Posterior vena cava (tissue), 2 donors: ENCODE measurements around the gene MEGF10. TPM values are rescaled to one million over a fixed set of nuclear protein-coding genes. Genes with fewer than 3 reads are reported as not detected.
A peak's percentile ranks its signal among the peaks of the same experiment; 100 is the strongest.

ENCODE experiments used
- DNase-seq: peaks from one replicate; pipeline ENCODE4 v3.0.0-alpha.2; 2020; ENCODE audit warnings: low spot score
- intact Hi-C, 2 donors: fragments of 100-400 bp; cut with DNase I; formaldehyde crosslinking; loops; one replicate each; pipeline versions ENCODE4 v1.14.1 to v1.14.2; 2022 to 2023
- total RNA-seq, 2 donors: library from RNA; stranded (reverse); fragmentation: NEBNext Ultra II Directional; extraction: Animal tissue kit (Norgen Biotek cat#: 25700); gene quantifications; one replicate each; pipeline ENCODE4 v1.2.1, GENCODE V29; 2021
- donor health status: DM: yes; HTN: yes; CAD: no.
- donor health status: DM: yes; HTN: yes; CAD: no.

MEGF10 gene
- total RNA-seq, 2 donors from 2014 or later = 0.19 to 0.29 TPM

- no peak for DNase-seq
- intact Hi-C loops = no loop called here
Measured at GRCh38 chr5:127471211-127471610, 180.6 kb downstream of the MEGF10 start.

GRCh38 chr5:127472700-127473099 lies 182.1 kb downstream of the MEGF10 start:
- no peak for DNase-seq
- intact Hi-C loops = no loop called here

DNA sequence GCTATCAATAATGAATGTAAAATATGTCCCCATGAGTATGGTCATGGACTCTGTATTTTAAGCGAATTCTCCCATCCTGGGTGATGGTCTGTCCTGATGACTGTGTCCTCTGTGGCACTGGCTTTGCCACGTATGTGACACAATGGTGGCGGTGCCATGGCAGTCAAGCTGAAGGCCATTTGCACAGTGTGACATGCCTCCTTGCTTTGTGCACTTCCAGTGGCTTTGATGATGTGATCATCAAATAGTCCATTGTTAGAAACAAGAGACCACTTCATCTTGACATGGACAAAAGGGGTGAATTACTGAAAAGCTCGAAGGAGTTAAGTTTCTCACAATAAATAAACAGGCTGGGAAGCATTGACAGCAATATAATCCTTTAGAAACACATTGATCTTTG lies 195.9 kb downstream of the MEGF10 start:
- no peak for DNase-seq
- intact Hi-C loops = no loop called here

DNA sequence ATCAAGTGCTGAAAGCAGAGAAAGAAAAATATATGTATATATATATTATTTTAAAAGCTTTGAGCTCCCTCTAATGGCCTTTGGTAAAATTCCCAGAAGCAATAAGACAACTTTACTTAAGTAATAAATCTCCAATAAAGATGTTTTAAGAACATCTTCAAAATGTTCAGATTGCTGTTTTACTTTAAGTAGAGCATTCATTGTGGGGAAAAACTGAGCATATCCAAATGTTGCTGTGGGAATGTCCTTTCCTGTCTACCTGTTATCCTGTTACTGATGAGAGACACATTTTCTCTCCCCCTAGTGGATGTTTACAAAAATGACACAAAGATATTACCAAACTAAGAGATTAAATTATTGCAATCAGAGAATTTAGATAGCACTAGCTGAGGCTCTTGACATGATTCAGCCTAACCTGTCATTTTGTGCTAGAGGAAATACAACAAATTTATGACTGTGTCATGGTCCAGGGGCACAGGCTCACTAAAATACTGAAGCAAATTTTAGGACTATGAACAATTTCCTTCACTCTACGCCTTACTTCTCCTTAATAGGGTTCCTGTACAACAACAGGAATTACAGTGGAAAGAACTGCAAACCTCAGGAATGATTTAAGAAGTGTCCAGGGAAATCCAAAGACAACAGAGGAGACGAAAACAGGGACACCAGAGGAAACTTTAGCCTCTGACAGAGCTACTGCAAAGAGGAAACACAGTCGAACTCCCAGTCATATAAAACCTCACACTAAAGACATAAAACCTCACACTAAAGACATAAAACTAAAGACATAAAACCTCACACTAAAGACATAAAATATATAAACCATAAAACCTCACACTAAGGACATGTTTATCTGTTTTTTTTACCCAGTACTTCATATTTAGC lies 202.5 kb downstream of the MEGF10 start:
- intact Hi-C loops = no loop called here
- DNase-seq = no peak

- intact Hi-C loops = no loop called here
- DNase-seq = no peak
Measured at GRCh38 chr5:127498548-127498947, 208.0 kb downstream of the MEGF10 start.

GRCh38 chr5:127505905-127506304 lies 215.3 kb downstream of the MEGF10 start:
- DNase-seq = no peak
- intact Hi-C loops = no loop called here

DNA sequence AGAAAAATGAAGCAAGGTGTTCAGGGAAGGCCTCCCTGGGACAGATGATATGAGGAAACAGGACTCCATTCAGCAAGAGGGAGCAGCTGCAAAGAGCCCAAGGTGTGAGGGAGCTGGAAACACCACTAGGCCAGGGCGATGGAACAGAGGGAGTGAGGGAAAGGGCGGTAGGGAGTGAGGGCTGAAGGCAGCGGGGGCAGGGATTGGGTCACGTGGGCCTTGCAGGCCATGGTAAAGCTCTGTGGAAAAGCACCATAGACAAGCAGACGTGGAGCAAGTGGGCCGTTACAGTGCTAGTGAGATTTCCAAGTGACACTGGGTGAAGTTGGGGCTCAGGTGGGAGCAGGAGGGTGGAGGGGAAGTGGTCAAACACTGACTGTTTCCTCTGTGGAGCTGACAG lies 216.0 kb downstream of the MEGF10 start:
- peak; percentile 66 for DNase-seq
- intact Hi-C loops = no loop called here

GRCh38 chr5:127508644-127509373 lies 218.2 kb downstream of the MEGF10 start:
- no peak for DNase-seq
- intact Hi-C loops = no loop called here

Other genes with a start within 250 kb of the MEGF10 start
- gene C5orf63, start 217.3 kb upstream of the MEGF10 start, total RNA-seq = 1 to 10 TPM; 3.3 to 4.2 TPM
- 10 to 100 TPM; 46.6 to 49.0 TPM for gene PRRC1, start 226.8 kb downstream of the MEGF10 start, total RNA-seq